NCI-H1105 treated with DMSO at 0.1 percent for 48 hours (cell line): ENCODE results near the gene RNF183.

Experiments
- DNase-seq: peaks from one replicate; lab custom pipeline; 2025; lab: John Stamatoyannopoulos, UW

The RNF183 gene, protein sequence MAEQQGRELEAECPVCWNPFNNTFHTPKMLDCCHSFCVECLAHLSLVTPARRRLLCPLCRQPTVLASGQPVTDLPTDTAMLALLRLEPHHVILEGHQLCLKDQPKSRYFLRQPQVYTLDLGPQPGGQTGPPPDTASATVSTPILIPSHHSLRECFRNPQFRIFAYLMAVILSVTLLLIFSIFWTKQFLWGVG

DNA sequence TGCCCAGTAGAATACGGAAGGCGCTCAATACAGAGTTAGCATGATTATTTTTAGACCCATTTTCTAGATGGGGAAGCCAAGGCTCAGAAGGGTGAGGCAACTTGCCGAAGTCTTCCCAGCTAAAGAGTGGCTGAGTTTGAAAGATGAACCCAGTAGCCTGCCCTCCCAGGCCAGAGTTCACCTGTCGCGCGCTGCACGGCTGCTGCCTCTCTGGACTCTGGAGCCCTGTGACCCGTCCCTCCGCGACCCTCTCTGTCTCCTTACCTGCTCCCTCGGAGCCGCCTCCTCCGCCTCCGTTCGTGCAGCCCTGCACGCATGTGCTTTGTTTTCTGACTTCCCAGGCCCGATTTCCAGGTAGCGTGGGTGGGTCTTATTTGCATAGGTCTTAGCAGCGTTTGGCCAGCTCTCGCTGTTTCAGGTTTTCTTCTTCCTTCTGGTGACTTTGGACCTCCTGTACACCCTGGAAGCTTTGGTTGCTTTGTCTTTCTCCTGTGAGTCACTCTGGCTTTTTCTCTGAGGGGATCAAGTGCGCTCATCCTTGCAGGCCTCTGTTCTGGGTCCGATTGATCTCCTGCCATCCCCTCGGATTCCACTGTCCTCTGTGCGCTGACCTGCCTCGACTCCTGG lies at the start of gene RNF183:
TSS of gene RNF183 (minus strand) at position 585 of the 627 bp plus-strand sequence. CDS start 5,192 bp downstream, outside the sequence.
- DNase-seq, result no peak

DNA sequence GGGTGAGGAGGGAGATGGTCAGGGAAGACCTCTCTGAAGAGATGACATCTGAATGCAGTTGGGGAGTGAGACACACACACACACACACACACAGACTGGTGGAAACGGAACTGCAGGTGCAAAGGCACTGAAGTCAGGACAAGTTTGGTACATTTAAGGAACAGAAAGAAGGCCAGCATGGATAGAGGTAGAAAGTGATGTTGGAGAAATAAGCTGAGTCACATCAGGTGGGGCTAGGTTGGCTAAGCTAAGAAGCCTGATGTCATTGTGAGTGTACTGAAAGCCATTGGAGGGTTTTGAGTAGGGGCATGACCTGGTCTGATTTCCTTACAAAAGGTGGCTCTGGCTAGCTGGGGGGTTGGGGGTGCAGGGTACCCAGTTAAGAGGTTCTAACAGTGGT lies 49.2 kb upstream of the RNF183 start:
- DNase-seq, result no peak

DNA sequence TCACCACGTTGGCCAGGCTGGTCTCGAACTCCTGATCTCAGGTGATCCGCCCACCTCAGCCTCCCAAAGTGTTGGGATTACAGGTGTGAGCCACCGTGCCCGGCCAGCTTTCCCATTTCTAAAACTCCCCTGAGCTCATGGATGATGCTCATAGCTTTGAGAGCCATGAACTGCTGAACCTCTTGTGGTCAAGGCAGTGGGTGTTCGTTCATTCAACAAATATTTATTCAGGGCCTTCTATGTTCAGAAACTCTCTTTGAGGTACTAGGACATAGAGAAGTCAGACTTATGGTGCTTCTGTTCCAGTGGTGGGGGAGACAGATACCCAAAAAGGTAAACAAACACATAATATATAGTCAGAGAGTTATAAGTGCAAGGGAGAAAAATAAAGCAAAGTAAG lies 48.8 kb upstream of the RNF183 start:
- DNase-seq, result no peak

DNA sequence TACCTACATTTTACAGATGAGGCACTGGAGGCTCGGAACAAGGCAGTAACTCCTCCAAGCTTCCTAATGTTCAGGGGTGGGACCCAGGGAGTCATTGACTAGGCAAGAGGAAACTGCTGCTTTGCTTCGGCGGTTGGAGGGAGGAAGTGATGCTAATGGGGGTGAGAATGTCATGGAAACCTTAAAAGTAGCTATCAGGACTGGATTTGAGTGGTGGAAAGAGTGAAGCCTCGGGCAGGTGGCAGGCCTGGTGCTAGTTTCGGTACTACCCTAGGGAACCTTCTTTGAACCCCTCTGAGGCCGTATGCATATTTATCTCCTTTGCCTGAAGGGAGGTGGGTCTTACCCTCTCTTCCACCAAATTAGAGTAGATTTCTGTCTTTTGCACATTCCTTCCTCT lies 47.8 kb upstream of the RNF183 start:
- DNase-seq, result no peak

DNA sequence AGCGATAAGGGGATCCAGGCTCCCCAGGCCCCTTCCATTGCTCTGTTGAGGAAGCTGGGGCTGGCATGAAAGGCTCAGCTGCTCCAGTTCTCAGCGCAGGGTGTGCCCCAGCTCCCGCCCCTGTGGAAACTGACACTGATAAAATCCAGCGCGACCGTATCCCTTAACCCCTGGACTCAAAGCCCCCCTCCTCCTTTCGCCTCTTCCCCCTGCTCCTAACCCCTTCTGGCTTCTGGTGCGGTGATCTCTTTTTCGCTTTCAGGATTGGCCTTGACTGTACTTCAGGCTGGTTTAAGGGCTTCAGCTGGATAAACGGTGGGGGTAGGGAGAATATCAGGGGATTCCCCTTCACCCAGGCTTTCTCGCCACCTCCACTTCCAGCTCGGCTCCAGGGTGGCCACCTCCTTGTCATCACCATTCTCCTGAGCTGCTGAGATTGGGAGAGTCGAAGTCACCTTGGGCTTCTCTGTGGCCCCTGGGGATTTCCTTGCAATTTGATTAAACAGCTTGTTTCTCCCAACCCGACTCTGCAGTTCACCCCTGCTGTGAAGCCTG lies 47.0 kb upstream of the RNF183 start:
- no peak for DNase-seq

DNA sequence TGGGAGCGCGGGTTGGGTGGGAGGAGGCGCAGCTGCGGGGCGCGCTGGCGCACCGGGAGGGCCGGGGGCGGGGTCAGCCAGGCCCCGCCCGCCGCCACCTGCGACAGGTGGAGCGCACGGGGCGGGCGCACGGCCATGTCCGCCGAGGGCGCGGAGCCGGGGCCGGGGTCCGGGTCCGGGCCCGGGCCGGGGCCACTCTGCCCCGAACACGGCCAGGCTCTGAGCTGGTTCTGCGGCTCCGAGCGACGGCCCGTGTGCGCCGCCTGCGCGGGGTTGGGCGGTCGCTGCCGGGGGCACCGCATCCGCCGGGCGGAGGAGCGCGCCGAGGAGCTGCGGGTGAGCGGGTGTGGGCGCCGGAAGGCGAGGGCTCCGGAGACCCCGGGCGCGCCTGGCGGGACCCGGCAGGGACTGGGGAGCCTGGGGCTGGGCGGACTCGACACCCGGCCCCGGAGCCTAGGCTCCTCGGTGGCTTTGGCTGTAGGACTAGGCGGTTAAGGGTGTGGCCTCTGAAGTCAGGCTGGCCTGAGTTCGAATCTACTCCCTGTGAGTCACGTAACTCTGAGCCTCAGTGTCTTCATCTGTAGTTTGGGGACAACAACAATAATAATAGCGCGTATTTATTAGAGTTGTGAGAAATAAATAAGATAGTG lies 46.4 kb upstream of the RNF183 start, which contains the start of gene BSPRY:
TSS of gene BSPRY (plus strand) at position 97 of the 650 bp plus-strand sequence. CDS start at position 136, 39 bp downstream.
- DNase-seq, result peak; percentile 22

DNA sequence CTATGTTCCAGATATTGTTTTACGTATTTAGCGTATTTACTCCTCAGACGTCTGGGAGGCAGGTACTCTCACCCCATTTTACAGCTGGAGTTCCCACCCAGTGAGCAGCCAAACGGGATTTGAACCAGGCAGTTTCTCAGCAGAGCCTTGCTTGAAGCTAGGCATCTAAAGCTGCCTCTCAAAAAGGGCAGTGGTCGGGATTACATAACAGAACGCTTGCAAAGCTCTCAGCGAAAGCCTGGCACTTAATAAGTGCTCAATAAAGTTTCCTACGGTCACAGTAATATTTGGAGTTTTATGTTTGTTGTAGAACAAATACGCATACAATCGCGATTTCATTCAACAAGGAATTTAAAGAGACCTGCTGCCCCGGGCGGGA lies 45.9 kb upstream of the RNF183 start:
- DNase-seq, result no peak

DNA sequence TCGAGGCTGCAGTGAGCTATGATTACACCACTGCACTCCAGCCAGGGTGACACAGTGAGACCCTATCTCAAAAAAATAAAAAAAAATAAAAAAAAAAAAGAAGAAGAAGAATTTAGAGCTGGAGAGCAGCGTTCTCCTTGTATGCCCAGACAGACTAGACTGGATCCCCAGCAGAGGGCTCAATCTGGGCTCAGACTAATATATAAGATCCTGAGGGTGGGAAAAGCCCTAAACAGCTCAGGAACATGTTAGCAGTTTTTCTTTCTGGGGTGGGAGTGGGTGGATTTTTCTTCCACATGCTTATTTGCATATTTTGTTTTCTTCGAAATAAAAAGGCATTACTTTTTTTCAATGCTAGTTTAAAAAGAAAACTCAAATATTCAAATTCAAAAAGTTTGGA lies 45.3 kb upstream of the RNF183 start:
- DNase-seq, result no peak

DNA sequence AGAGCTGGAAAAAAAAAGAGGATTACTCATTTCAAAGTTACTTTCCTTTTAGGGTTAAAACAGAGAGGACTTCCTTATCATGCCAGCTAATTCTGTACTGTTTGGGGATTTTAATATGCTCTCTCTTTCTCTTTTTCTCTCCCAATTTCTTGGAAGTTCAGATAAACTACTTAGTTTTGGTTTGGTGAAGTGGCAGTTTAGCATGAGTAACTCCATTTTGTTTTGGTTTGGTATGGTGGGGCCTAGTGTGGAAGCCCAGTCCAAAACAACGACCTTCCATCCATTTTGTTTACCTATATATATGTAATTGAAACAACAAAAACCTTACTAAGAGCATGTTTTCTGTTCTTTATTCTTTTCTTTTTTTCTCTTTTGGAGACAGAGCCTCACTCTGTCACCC lies 42.5 kb upstream of the RNF183 start:
- no peak for DNase-seq

DNA sequence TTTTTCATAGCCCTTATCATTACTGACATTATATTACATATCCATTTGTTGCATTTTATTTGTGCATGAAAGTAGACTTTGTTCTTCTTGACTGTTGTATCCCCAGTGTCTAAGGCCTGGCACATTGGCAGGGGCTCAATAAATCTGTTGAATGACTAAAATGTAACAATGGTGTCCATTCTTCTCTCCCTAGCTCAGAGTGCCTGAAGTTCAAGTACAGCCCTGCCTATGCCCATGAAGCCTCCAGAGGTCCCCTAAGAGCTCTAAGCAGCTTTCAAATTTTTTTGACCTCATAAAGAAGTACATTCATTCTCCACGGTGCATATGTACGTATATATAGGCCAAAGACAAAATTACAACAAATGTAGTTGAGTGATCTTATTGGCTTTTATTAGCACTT lies 42.0 kb upstream of the RNF183 start:
- no peak for DNase-seq

DNA sequence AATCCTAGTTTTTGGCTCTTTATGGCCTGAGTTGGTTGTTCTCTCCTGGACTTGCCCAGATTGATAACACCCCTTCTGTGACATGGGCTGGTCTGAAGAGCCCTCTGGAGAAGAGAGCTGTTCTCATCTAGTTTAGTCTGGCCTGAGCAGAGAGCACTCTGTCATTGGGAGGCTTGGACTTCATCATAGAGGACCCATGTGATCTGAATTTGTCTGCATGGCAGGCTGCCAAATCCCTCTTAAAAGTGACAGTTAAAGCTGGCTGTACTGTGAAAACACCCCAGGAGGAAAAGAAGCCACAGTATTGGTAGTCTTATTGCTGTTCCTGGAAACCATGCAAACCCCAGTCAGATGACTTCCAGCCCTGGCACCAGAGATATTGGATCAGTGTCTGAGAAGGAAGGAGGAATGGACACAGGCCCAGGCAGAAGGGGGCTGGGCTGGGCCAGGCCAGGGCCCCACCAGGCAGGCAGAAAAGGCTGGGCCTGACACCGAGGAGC lies 40.6 kb upstream of the RNF183 start:
- peak; percentile 79 for DNase-seq

DNA sequence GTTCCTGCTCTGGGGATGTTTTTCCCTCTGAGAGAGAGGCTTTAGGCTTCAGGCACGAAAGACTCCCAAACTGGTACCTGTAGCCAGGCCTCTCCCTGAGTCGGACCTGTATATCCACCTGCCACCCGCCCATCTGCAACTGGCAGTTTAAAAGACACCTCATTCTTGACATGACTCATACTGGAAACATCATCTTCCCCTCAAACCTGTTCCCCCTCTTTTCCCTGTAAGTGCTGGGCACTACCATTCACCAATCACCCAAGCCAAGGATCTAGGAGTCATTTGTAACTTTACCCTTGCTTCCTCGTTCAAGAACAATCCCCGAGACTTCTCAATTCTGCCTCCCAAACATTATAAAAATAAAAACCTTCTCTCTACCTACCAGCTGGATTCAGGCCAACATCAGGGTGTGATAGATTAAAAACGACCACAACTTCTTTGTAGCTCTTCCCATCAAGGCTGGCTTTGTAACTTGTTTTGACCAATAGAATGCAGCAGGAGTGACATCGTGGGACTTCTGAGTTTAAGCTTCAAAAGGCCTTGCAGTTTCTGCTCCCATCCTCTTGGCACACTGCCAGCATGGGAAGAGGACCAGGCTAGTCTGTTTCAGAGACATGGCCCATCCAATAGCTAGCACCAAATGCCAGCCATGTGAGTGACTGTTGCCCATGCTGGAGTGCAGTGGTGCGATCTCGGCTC lies 38.7 kb upstream of the RNF183 start:
- peak; percentile 13 for DNase-seq

DNA sequence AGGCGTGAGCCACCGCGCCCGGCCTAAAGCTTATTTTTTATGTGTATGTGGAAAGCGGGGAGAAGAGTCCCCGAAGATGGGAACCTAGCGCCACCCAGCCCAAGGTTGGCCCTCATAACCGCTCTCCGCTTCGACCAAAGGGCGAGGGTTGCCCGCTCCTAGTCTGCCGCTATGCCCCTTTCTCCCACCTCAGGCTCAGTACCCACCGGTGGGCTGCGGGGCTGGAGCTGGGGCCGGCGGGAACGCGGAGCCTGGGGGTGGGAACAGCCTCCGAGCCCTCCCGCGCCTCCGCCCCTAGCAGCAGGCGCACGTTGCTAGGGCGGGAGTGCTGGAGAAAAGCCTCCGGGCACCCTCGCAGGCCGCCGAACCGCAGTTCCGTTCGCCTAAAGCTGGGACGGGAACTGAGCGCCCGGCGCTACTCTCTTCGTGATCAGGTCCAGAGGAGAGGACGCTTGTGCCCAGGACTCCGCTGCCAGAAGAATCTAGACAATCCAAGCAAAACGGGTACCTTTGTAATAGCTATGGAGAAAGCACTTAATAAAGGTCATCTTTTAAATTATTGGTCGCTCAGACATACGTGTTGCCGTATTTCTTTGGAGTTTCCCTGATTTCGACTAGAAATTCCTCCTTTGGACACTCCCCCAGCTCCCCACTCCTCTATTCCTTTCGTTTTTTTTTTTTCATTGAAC lies 37.0 kb upstream of the RNF183 start, which contains the start of gene WDR31:
TSS of gene WDR31 (minus strand) at position 265 of the 689 bp plus-strand sequence. CDS start 8,253 bp downstream, outside the sequence.
- peak; percentile 70 for DNase-seq

DNA sequence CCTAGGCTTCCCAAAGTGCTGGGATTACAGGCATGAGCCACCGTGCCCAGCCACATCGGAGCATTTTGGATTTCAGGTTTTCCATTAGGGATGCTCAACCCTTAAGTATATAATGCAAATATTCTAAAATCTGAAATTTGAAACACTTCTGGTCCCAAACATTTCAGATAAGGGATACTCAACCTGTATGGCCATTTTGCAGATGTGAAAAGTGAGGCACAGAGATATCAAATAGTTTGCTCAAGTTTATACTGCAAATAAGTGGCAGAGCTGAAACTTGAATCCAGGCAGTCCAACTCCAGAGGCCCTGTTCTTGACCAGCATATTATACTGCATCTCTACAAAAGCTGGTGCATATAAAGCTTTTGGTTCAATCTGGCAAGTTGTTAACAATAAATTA lies 34.5 kb upstream of the RNF183 start:
- DNase-seq, result no peak

DNA sequence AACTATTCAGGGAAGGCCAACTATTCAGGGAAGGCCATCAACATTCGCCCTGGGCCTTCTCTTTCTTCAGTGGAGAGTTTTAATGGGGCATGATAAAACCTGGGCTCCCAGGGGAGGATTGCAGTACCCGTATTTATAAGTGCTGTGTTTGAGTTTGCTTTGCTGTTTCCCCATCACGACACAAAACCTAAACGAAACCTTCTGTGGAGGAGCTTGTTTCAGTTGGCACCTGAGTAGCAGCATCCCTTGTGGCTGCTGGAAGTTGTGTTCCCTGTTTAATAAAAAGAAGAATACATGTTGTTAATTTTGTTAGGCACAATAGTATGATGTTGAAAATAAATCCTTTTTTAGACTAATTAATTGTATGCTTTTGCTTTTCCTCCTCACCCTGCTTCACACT lies 28.6 kb upstream of the RNF183 start:
- no peak for DNase-seq

DNA sequence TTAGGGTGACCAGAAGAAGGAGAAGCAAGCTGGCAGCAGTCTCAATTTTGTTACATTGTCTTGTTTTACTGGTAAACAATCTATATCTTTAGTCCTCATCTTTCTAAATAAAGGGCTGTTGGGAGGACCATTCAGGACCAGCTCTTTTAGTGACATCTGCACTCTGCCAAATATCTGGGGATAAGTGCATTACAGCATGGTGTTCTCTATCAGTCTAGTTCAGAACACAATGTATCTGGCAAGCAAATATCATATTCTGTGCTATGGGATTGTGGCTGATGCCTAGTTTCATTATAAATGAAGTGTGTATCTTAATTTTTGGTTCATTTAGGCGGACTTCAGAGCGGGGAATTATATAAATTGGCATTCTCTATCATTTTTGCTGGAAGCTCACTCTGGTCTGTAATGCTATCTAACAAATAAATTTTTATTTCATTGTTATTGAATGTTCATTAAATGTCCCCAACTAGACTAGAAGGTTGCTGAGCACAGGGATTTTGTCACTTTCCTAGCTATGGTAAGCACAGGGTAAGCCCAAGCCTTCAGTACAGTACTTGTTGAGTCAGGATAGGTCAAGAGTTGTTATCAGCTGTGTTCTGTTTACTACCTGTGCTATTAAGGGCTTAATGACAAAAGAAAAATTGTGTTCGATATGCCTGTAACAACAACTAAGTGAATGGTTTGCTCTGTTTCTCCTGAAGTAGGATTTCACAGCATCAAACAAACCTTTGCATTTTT lies 25.0 kb upstream of the RNF183 start:
- no peak for DNase-seq

DNA sequence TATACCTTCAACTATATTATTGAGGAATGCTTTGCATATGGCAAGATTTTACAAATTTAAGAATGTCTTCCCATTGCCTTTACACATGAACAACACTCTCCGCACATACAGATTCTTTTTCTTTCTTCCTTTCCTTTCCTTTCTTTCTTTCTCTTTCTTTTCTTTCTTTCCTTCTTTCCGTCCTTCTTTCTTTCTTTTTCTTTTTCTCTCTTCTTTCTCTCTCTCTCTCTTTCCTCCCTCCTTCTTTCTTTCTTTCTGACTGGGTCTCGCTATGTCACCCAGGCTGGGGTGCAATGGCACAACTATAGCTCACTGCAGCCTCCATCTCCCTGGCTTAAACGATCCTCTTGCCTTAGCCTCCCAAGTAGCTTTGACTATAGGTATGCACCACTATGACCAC lies 23.1 kb upstream of the RNF183 start:
- no peak for DNase-seq

DNA sequence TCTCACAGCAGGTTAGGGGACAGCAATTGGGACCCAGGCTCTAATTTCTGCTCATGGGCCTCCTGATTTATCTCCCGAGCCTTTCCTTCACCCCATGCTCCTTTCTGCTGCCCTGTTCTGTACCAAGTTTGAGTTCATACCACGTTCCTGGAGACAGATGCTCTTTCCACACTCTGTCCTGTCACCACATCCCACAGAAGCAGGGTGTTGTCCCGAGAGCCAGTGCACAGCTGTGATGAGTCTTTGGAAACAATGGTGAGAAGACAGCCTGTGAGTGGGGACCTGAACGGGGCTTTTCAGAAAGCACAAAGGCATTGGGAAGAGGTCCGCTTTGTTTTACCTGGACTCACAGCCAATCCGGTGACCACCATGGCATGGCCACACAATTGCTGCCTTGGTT lies 19.5 kb upstream of the RNF183 start:
- no peak for DNase-seq

DNA sequence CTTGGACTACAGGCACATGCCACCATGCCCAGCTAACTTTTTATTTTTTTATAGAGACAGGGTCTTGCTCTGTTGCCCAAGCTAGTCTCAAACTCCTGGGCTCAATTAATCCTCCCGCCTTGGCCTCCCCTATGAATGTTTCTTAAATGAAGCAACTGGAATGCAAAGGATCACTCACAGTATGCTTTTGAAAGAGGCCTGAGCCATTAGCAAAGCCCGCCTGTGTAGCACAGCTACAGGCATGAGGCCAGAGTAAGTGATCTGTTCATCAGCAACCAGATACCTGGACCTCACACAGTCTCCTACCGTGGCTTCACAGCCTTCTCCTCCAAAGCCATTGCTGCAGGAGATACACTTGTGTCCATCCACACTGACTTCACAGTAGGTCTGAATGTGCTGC lies 16.9 kb upstream of the RNF183 start:
- DNase-seq, result no peak

DNA sequence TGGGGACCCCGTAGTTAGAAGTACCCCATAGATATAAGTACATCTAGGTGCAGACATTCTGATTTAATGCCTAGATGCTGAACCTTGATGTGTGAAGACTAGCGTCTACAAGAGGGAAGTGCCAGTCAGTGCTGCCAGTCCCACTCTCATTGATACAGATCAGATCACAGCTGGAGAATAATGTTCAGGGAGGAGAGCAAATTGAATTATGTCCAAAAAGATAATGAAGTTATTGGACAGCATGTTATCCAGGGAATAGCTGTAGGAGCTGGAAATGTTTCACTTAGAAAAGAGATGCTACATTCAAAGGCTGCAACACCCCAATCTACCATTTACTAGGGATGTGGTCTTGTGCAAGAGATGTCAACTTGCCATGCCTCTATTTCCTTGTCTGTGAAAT lies 15.9 kb upstream of the RNF183 start:
- DNase-seq, result no peak

DNA sequence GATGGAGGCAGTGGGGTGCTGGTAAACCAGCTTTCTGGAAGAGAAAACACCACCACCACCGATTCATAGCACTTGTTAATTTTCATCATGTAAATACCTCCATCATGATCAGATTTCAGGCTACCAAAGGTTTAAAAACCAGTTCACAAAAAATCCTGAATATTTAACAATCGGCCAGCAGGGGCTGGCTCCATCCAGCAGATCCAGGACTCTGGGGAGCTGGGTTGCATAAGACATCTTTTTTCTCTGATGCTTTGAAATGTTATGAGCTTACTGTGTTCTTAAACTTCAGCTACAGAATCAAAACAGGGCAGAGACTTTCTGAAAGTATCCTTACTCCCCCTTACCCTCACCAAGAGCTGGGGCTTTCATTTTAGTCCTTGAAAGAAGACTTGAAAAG lies 14.6 kb upstream of the RNF183 start:
- DNase-seq, result no peak
